ENCODE data around the gene RHEB. TPM values are rescaled to one million over a fixed set of nuclear protein-coding genes. Genes with fewer than 3 reads are reported as not detected.

Gene RHEB
- total and polyA plus RNA-seq, 2 experiments from 2014 or later = 101 to 239 TPM

- no peaks in the 10 kb centered on the region for H3K36me3 Mint-ChIP-seq (ENCODE audit: low read depth)
- no peak for TF ChIP-seq ZNF462 (CRISPR knock-in tag; IDR thresholded peaks at IDR 0.05)
Observed at GRCh38 chr7:151512353-151512752, 7.3 kb downstream of the RHEB start.

GRCh38 chr7:151511946-151512345 is 7.7 kb downstream of the RHEB start:
- Histone ChIP-seq H2AFZ (no peak overlapping the region), H3K27me3 (ENCODE audit: insufficient read depth) (no peaks in the 10 kb centered on the region), H4K20me1 (replicated peaks; ENCODE audit: insufficient read depth) (peaks cover 98% of the 10 kb centered on the region), H3K27ac (ENCODE audit: low read depth) (peak overlapping the region; percentile 70; the same call in 1 of the 2 replicates), H3K9me2 (ENCODE audit: insufficient read depth) (no peaks in the 10 kb centered on the region), H3K4me2 (no peak overlapping the region), H3K4me1 (ENCODE audit: insufficient read depth) (peaks cover 74% of the 10 kb centered on the region), H3K79me2 (replicated peaks; ENCODE audit: insufficient read depth) (peaks cover 100% of the 10 kb centered on the region), H3K4me3 (no peak overlapping the region), H3F3A (replicated peaks; ENCODE audit: low read depth) (no peaks in the 10 kb centered on the region), H3K36me3 (ENCODE audit: insufficient read depth) (no peaks in the 10 kb centered on the region)
- ATAC-seq = no peak
- peaks cover 3% of the 10 kb centered on the region for H3K27me3 Mint-ChIP-seq (ENCODE audit: insufficient read depth, low read depth, poor library complexity)
- H3K4me1 Mint-ChIP-seq = peaks cover 74% of the 10 kb centered on the region
- no peak for DNase-seq (ENCODE audit: low spot score)
- H3K4me3 Mint-ChIP-seq = no peak overlapping the region
- no peaks in the 10 kb centered on the region for H3K36me3 Mint-ChIP-seq (ENCODE audit: low read depth)
- no peaks in the 10 kb centered on the region; the same call in 2 of the 3 replicates for H3K9me3 Mint-ChIP-seq
- H3K27ac Mint-ChIP-seq = no peak overlapping the region
- TF ChIP-seq NANOG (IDR thresholded peaks at IDR 0.05; ENCODE audit: borderline replicate concordance) (no peak), STAT1 (IDR thresholded peaks at IDR 0.05; ENCODE audit: unreplicated experiment) (no peak), ZNF462 (CRISPR knock-in tag; IDR thresholded peaks at IDR 0.05) (no peak), ZNF331 (CRISPR knock-in tag; IDR thresholded peaks at IDR 0.05; ENCODE audit: low read depth) (no peak)

More at GRCh38 chr7:151512353-151512752, 7.3 kb downstream of the RHEB start:
- Mint-ChIP-seq H3K4me1 (peaks cover 74% of the 10 kb centered on the region), H3K27me3 (ENCODE audit: insufficient read depth, low read depth, poor library complexity) (peaks cover 7% of the 10 kb centered on the region), H3K9me3 (no peaks in the 10 kb centered on the region; the same call in 2 of the 3 replicates), H3K27ac (no peak overlapping the region), H3K4me3 (no peak overlapping the region)
- Histone ChIP-seq H3K4me2 (no peak overlapping the region), H4K20me1 (replicated peaks; ENCODE audit: insufficient read depth) (peaks cover 98% of the 10 kb centered on the region), H3K4me3 (no peak overlapping the region), H3K79me2 (replicated peaks; ENCODE audit: insufficient read depth) (peaks cover 100% of the 10 kb centered on the region), H3K27me3 (ENCODE audit: insufficient read depth) (no peaks in the 10 kb centered on the region), H3K27ac (ENCODE audit: low read depth) (peak overlapping the region; percentile 70; the same call in 1 of the 2 replicates), H3K36me3 (ENCODE audit: insufficient read depth) (no peaks in the 10 kb centered on the region), H3F3A (replicated peaks; ENCODE audit: low read depth) (no peaks in the 10 kb centered on the region), H3K4me1 (ENCODE audit: insufficient read depth) (peaks cover 74% of the 10 kb centered on the region), H3K9me2 (ENCODE audit: insufficient read depth) (no peaks in the 10 kb centered on the region), H2AFZ (no peak overlapping the region)
- DNase-seq (ENCODE audit: low spot score) (no peak), ATAC-seq (no peak)

All from GM23338 (cell line).